ENCODE results near the gene SNX25.
"Not testable (repeated sequence)": the region's sequence is repeated elsewhere in the genome, so short reads cannot be mapped to it uniquely, and the experiment has no call there.

- TF ChIP-seq CTCF (IDR thresholded peaks at IDR 0.05; ENCODE audit: poor library complexity, severe bottlenecking); TAF1 (IDR thresholded peaks at IDR 0.05; ENCODE audit: low read depth); RAD21 (conservative IDR thresholded peaks at IDR 0.05); EP300 (conservative IDR thresholded peaks at IDR 0.05; ENCODE audit: poor library complexity, severe bottlenecking); REST (IDR thresholded peaks at IDR 0.05; ENCODE audit: borderline replicate concordance); EZH2 (IDR thresholded peaks at IDR 0.05; ENCODE audit: borderline replicate concordance, insufficient read depth, low read length, poor library complexity, severe bottlenecking): not testable (repeated sequence)
Measured at GRCh38 chr4:185198189-185198588, 11.2 kb upstream of the SNX25 start.

All from neural cell (in vitro differentiated cells).